GM21528 (cell line): ENCODE measurements around the gene TMEM30B.

Source experiments
- ATAC-seq: cut with Tn5 transposase; IDR thresholded peaks from one replicate; pipeline ENCODE4 v1.9.1; 2021; ENCODE audit warnings: mild to moderate bottlenecking, moderate library complexity; ENCODE audit not compliant: unreplicated experiment, low FRiP score

TMEM30B gene

DNA sequence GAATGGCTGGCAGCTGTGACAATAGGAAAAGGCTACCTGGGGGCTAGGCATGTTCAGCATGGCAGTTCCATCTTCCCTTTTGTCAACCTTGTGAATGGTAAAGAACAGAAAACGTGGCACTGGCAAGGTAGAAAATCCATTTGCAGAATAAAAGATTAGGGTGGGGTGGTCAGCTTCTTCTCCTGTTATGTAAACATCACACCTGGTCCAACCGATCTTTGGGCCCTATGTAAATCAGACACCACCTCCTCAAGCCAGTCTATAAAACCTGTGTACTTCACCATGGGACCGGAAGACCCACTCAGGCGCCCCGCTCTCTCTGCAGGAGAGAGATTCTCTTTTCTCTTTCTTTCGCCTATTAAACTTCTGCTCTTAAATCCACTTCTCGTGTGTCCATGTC, 19.6 kb upstream of the TMEM30B start:
- ATAC-seq: no peak

DNA sequence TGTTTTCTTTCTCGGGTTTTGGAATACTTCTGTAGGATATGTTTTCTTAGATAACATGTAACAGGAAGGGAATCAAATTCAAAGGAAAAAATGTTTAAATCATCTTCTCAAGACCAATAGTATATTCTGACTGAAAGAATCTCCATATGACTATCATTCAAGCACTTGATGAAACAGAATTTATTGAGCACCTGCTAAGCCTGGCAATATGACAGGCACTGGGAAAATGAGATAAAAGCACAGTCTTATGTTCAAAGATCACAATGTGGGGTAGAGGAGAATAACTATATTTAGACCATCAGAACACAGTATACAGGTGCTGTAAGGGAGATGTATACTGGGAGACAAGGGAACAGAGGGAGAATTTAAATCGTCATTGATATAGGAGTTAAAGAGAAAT, 19.1 kb upstream of the TMEM30B start:
- no peak for ATAC-seq

DNA sequence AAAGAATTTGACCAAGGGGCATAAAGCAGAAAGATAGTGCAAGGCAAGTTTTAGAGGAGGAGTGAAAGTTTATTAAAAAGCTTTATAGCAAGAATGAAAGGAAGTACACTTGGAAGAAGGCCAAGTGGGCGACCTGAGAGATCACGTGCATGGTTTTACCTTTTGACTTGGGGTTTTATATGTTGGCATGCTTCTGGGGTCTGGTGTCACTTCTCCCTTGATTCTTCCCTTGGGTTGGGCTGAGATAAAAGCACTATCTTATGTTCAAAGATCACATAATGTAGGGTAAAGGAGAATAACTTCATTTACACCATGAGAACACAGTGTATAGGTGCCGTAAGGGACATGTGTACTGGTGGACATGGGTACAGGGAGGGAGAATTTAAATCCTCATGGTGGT, 17.7 kb upstream of the TMEM30B start:
- no peak for ATAC-seq

DNA sequence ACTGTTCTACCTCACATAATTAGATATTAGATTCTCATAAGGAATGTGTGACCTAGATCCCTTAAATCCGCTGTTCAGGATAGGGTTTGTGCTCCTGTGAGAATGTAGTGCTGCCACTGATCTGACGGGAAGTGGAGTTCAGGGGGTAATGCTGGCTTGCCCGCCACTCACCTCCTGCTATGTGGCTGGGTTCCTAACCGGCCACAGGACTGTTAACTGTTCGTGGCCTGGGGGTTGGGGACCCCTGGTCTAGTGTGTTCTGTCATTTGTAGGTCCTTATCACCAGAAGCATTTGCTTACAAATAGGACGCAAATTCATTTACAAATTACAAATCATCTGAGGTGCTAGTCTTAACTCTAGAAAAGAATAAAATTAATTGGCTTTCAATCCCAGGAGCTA, 16.4 kb upstream of the TMEM30B start:
- no peak for ATAC-seq

DNA sequence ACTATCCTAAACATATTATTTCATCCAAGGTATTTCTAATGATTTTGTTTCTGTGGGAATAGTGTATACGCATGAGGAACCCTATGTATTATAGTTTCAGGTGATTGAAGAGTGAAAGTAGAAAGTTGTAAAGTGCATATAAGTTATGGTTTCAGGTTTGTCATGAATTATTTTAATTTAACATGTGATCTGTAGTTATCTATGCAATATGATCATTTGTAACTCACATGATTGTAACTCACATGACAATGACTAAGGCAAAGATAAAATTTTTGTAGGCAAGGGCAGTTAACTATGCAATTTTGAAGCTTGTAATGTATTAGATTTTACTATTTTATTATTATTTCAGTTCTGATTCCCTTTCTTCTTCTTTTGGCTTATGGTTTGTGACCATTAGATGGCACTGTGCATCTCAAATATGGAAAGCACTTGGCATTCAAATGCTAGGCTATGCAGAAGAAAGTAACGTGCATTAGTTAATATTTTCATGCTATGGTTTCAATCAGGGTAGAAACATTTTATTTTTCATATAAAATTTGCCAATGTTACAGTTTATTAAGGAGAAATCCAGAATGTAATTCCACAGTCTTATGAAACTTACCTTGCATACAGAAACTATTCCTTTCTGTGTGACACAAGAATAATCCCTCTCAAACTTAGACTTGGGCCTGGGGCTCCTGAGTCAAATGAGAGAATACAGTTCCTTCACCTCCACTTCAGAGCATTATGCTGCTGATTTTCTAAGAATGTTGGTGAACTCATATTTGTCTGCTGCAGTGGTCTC, 15.8 kb upstream of the TMEM30B start:
- ATAC-seq: no peak

DNA sequence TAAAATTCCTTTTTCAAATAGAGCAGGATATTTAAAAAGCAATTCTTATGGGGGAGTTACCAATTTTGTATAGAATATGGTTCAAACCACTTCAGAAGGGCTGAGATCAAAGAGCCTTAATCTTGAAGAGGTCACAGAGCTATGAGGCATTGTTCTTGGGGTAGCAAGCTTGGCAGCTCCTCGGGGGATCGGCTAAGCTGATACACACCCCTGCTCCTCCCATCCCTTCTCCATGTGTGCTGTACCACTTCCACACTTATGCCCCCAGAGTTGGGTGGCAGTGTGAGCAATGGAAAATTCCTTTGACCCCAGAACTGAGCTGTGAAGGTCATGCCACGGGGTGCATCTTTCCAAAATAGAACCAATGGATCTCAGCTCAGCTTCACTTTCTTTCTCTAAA, 15.0 kb upstream of the TMEM30B start:
- no peak for ATAC-seq

DNA sequence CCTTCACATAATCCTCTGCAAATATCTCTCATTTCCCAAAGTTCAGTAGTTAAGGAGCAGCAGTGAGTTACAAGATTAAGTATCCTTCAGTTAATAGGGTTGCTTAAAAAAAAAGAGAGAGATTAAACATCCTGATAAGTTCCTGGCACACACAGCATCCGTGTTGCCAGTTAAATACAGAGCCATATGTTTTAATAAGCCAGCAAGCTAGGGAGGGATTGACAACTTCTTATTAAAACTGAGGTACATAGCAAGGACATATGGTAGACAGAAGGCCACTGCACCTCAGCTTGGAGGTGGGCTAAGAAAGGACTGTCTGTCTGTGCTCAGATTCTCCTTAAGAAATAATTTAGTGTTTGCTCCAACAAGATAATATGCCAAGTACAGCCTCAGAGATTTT, 9.6 kb upstream of the TMEM30B start:
- no peak for ATAC-seq

DNA sequence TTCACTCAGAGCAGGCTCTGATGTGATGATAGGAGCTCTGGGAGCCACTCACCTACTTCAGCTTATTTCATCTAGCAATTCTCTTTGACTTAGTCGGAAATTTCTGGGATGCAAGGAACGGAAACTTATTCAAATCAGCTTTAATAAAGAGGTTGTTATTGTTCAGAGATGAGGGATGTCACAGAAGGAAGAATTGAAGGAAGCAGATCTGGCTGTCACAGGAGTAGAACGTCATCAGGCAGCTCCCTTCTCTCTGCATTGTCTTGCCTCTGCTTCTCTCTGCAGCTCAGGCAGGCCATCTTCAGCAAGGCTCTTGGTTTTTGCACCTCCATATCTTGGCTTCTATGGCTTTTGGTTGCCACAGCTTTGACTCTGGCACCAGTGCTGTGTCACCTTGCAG, 7.6 kb upstream of the TMEM30B start:
- ATAC-seq: no peak

DNA sequence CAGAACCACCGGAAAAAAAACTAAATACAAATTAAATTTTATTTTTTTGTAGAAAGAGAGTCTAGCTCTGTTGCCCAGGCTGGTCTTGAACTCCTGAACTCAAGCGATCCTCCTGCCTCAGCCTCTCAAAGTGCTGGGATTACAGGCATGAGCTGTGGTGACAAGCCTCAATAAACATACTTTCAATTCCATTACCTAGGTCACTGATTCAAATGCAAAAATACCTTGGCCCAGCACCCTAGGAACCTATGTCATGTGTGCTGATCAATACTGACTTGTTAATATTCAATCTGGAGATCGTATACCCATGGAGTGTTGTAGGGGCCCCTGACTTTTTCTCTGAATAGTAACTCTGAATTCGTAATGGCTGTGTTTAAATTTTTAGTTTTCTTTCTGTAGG, 7.1 kb upstream of the TMEM30B start:
- no peak for ATAC-seq

DNA sequence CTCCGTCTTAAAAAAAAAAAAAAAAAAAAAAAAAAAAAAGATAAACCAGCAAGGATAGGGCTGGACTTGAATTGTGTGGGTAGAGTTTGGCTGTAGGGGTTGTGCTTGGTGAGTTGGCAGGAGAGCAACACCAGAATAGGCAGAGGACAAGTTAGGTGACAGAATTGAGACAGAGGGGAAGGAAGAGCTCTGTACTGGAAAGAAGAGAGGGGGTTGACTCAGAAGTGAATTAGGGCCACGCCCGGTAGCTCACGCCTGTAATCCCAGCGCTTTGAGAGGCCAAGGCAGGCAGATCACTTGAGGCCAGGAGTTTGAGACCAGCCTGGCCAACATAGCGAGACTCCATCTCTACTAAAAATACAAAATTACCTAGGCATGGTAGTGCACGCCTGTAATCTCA, 6.1 kb upstream of the TMEM30B start:
- ATAC-seq: no peak

DNA sequence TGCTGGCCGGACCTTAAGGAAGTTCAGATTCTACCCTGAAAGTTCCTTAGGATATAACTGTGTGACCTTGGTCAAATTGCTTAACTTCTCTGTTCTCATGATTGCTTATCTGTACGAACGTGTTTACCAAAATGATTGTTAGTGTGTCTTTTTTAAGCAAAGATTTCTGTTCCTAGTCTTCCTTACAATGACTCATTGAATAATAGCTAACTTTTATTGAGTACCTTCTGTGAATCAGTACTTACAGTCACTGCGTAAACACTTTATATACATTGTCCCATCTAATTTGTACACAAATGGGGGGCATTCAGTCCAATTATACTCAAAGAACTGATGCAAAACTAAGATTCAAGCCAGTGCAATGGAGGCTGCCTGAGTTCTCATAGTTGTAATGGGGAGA, 4.2 kb upstream of the TMEM30B start:
- ATAC-seq: no peak

DNA sequence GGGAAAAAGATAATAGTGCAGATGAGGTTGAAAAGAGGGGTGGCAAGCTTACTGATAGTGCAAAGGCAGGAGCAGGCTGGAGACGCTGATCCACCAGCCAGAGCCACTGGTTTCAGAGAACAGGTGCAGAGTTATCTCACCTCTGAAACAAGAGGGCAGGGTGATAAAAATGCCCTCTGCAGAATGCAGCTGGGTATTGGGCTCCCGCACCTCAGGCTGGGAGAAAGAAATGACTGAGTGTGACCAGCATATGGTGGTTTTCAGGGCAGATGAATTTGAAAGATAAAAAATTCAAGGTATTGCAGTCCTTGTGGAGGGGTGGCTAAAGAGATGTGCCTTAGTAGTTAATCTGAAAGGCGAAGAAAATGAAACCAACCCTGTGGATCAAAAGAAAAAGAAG, 2.9 kb upstream of the TMEM30B start:
- no peak for ATAC-seq

DNA sequence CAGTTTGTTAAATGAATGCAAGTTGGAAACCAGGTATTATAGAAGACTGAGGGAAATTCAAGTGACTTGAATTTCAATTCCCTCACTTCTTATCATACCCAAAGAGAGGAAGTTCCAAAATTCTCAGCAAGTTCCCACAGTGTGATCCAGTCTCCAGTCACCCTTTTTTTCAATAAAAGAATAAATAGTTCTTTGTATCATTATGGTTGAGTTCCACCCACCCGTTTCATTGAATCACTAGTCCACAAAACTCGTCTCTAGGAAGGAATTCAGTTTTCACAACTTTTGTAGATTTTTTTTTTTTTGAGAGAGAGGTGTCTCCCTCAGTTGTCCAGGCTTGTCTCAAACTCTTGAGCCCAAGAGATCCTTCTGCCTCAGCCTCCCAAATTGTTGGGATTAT, 1.6 kb upstream of the TMEM30B start:
- no peak for ATAC-seq

DNA sequence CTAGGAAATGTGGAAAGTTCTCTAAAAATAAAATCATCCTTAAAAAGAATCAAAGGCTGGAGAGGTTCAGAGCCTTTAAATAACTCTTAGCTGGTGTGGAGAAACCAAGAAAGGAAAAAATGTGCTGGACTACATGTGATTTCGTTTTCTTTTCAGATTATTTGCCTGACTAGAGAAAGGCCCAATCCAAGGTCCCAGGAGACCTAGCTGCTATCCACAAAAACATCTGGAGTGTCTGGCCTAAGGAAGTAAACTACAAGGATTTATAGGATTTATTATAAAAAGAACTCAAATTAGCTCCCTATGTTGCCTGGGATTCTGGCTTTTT, 774 bp upstream of the TMEM30B start:
- ATAC-seq: no peak

DNA sequence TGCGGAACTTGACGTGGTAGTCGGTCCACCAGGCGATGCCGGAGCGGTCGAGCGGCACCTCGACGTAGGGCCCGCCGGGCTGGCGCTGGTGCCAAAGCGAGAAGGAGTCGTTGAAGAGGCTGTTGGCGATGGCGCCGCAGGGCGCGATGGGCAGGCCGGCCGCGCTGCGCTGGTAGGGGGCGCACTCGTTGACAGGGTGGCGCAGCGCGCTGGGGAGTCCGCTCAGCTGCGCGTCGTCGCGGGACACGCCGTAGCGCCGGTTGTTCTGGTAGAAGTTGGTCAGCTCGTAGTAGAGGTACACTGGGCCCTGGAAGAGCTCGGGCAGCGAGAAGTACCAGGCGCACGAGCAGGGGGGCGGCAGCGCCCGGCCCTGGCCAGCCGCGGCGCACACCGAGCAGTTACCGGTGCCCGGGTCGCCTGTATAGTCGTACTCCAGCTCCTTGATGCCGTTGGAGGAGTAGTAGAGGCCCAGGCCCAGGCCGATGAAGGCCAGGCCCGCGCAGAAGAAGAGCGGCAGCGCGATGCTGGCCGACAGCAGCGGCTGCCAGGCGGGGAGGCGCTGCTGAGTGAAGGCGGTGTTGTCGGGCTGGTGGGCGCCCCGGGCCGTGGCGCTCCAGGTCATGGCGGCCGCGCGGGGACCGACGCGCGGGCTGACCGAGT, 482 bp downstream of the TMEM30B start:
- no peak for ATAC-seq

DNA sequence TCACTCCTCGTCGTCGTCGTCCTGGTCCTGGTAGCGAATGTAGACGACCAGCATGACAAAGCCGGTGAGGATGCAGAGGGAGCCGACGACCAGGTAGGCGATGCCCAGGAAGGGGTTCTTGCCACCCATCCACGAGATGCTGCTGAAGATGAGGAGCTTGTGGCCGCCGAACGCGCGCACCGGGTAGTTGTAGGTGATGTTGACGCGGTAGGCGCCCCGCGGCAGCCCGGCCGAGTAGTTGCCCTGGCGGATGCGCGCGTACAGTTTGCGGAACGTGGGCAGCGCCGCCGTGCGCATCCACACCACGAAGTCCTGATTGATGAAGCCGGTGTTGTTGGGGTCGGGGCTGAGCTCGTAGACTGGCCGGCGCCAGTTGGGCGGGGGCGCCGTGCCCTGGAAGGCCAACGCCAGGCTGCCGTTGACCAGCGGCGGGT, 1.0 kb downstream of the TMEM30B start:
- ATAC-seq: no peak

DNA sequence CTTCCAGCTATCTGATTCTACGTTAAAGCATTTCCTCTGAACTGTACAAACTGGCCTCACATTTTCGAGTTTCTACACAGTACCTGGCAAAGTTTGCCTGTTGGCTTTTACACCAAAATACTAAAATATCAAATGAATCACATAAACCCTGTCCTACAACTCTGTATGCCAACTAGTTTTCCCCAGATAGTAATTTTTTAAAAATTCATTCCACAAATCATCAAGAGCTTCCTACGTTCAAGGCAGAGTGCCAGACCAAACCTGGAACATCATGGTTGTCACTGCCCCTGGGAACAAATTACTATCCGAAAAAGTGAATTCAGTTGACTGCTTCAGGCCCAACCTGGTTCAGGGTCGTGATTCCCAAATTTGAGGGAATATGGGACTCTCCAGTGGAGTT, 2.1 kb downstream of the TMEM30B start:
- ATAC-seq: no peak

DNA sequence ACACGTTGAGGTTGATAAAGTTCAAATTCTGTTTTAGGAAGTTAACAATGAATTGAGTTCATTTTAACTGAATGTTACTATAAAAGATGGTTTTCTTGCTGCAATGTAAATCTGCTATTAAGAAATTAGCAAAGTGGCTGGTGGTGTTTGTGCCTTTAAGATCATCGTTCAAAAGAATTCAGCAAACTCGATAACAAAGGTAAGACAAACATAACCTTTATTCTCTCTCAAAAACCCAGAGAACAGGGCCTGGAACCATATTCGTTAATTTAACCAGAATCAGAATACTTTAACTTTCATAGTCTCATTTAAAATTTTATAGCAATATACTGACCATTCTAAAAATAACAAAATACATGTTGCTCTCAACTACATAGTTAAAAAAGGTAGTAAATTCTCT, 3.4 kb downstream of the TMEM30B start:
- no peak for ATAC-seq

DNA sequence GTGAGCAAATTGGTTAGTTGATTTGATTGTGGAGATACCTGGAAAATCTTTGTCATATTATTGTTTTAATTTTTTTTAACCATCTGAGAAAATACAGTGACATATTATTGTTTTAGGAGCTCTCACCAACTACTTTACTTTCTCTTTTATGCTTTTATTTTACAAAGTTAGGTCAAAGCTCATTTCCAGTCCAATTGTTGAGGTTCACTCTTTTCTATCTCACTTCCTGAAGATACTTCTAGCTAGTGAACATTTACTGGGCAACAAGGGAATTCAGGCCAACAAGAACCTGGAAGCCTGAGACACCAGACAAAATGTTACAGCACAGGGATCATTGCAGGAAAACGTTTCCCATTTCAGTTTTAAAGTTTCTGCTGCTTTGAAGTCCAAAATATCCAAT, 3.9 kb downstream of the TMEM30B start:
- ATAC-seq: no peak

DNA sequence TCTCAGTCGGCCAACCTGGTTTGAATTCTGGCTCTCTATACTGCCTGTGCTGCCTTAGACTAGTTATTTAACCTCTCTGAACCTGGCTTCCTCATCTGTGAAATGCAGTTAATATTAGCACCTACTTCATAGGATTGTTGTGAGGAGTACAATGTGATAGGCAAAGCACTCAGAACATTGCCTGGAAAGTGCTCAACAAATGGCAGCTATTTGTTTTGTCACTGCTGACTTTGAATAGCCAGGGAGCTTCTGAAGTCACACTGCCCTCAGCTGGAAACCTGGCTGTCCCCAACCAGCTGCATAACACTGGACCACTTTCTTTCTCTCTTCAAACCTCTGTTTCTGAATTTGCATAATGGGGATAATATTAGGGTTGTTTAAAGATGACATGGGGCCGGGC, 9.6 kb downstream of the TMEM30B start:
- ATAC-seq: no peak

DNA sequence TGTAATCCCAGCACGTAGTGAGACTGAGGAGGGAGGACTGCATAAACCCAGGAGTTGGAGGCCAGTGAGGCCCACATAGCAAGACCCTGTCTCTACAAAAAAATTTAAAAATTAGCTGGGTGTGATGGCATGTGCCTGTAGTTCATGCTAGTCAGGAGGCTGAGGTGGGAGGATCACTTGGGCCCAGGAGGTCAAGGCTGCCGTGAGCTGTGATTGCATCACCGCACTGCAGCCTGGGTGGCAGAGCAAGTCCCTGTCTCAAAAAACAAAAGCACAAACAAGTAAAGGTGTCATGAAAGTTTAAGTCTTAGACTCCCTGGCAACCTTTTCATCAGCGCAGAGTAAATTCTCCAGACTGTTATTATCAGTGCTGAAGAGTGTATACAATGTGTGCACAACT, 10.4 kb downstream of the TMEM30B start:
- ATAC-seq: no peak

DNA sequence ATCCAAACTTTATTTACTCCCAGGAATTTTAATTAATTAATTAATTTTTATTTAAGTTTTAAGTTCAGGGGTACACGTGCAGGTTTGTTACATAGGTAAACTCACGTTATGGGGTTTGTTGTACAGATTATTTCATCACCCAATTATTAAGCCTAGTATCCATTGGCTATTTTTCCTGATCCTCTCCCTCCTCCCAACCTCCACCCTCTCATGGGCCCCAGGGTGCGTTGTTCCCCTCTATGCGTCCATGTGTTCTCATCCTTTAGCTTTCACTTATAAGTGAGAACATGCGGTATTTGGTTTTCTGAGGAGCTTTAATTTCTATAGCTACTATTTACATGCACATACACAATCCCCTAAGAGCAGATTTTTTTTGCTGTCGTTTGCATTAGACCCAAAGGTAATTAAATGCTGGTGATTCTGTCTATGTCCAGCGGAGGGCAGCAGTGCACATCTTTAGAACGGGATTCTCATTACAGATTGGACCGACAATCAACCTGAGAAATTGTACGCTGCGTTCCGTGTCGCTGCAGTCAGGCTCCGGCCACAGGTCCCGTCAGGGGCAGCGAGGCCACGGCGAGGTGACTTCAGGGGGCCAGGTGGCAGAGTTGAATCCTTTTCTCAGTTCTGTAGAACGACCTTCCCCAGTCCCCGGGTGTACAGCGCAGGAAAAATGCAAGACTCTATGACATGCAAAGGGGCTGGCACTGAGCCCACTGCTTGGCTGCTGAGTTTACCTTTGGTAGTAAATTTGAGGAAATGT, 11.6 kb downstream of the TMEM30B start:
- ATAC-seq: peak; percentile 81
